GM13976 (cell line): ENCODE data around the gene ZNF568.

ENCODE experiments used
- DNase-seq: peaks from one replicate; pipeline ENCODE4 v3.0.0; 2012; ENCODE audit warnings: low spot score
- CTCF ChIP-seq: IDR thresholded peaks from 2 replicates; pipeline ENCODE4 v1.5.1; 2012; ENCODE audit warnings: borderline replicate concordance, mild to moderate bottlenecking; ENCODE audit not compliant: insufficient read depth; ENCODE audit errors: extremely low read depth, missing control alignments, control extremely low read depth
- in situ Hi-C: fragments of 300-500 bp; cut with MboI; formaldehyde crosslinking; loops from one replicate; pipeline ENCODE4 v1.12.0; 2022; ENCODE audit warnings: low sequenced_read_pairs, mixed read lengths, inconsistent platforms; ENCODE audit not compliant: unreplicated experiment

The ZNF568 gene

GRCh38 chr19:36997152-36997842 lies 81.2 kb downstream of the ZNF568 start:
- in situ Hi-C loops, result no loop called here

DNA sequence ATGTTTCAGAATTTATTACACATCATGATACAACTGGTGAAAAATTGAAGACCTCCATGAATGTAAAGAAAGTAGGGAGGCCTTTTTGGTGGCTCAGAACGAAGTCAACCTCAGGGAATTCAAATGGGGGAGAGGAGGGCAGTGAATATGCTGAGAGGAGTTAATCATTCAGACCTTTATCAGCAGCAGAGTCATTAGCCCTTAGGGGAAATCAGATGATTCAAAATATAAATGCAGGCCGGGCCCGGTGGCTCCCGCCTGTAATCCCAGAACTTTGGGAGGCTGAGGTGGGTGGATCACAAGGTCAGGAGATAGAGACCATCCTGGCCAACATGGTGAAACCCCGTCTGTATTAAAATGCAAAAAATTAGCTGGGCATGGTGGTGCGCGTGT lies 81.7 kb downstream of the ZNF568 start:
- in situ Hi-C loops, result no loop called here
- DNase-seq, result no peak
- TF ChIP-seq CTCF, result no peak

More at GRCh38 chr19:36997152-36997842, 81.2 kb downstream of the ZNF568 start:
- no peak for DNase-seq
- no peak for TF ChIP-seq CTCF

DNA sequence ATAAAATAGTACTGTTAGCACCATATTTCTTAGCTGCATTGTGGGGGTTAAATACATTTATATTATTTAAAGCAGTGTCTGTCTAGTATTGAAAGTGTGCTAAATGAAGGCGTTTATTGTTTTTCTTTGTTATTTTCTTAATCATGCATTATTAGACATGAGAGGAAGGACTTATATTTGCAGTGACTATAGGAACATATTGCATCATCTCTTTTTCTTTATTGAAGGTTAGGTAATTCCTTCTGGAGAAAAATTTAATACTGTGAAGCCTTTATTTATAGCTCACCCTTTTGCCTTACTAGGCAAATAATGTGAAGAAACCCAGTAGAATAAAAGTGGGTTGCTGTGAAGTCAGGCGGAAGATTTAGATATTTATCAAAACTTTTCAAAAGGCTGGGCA lies 83.2 kb downstream of the ZNF568 start:
- TF ChIP-seq CTCF, result no peak
- no peak for DNase-seq
- in situ Hi-C loops, result no loop called here

- no peak for DNase-seq
- TF ChIP-seq CTCF, result no peak
- in situ Hi-C loops, result no loop called here
Observed at GRCh38 chr19:37007587-37008220, 91.6 kb downstream of the ZNF568 start.

GRCh38 chr19:37009871-37010270 lies 93.7 kb downstream of the ZNF568 start:
- in situ Hi-C loops, result no loop called here
- no peak for DNase-seq

GRCh38 chr19:37012093-37012745 lies 96.1 kb downstream of the ZNF568 start:
- TF ChIP-seq CTCF, result no peak
- no peak for DNase-seq
- in situ Hi-C loops, result no loop called here

More at GRCh38 chr19:37009871-37010270, 93.7 kb downstream of the ZNF568 start:
- TF ChIP-seq CTCF, result no peak
